ENCODE measurements around the gene COL27A1.

The COL27A1 gene

DNA sequence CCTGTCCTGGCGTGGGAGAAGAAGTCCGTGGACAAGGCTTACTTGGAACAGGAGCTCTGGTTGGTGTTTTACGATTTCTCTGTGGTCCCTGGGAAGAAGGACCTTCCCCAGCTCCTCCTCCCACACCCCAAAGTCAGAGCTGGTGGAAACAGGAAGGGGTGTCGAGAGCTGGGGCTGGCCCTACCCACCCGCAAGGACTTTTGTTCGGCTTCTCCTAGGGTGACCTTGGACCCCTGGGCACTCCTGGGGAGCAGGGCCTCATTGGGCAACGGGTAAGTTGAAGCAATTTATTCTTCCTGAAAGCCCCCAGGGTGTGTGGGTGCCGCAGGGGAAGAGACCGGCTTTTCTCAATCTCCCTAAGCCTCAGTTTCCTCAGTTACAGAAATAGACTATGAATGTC, 113.7 kb downstream of the COL27A1 start:
- Histone ChIP-seq H3K36me3 (ENCODE audit: control insufficient read depth, insufficient read depth, low read length) (no peaks in the 10 kb centered on the region), H3K27me3 (replicated peaks; ENCODE audit: control insufficient read depth, insufficient read depth, low read length, poor library complexity, severe bottlenecking) (no peaks in the 10 kb centered on the region), H3K4me3 (ENCODE audit: insufficient read depth, low read depth, low read length, poor library complexity, severe bottlenecking) (no peak overlapping the region), H3K4me1 (ENCODE audit: control insufficient read depth, insufficient read depth, low read length, poor library complexity, severe bottlenecking) (no peaks in the 10 kb centered on the region), H3K27ac (ENCODE audit: insufficient read depth, low read length, poor library complexity, severe bottlenecking) (no peak overlapping the region), H3K9me3 (ENCODE audit: control insufficient read depth, low read length) (no peaks in the 10 kb centered on the region)
- DNase-seq = no peak

DNA sequence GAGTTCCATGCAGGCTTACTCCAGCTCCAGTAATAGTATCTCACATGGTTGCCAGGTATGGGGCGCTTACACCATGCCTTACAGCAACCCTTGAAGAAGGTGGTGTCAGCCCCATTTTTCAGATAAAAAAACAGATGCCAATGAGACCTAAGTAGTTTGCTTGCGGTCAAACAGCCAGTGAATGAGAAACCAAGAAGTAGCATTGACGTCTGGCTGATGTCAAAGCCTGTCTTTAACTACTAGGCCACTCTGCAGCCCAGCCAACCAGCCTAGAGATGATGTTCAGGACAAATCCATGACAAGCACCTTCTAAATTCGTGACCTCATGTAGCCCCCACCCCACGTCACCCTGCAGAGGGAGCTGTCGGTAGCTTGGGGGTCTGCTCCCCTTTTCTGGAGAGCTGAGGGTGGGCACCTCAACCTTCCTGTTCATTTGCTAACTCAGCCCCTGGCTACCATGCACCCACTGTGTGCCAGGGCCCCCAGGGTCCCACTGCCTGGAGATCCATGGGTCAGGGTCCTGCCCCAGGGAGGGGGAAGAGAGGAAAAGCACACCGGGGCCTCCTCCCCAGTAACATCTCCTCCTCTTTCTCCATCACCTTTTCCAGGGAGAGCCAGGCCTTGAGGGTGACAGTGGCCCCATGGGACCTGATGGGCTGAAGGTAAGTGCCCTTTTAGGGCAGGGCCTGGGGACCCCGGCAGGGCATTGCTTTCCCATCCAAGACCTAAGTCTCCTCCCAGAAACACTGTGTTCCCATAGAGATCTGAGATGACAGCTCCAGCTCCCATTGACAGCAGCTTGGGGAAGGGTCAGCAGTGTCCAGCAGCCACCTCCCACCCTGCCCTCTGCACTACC, 115.0 kb downstream of the COL27A1 start:
- DNase-seq = no peak
- Histone ChIP-seq H3K4me1 (ENCODE audit: control insufficient read depth, insufficient read depth, low read length, poor library complexity, severe bottlenecking) (no peaks in the 10 kb centered on the region), H3K27ac (ENCODE audit: insufficient read depth, low read length, poor library complexity, severe bottlenecking) (no peak overlapping the region), H3K36me3 (ENCODE audit: control insufficient read depth, insufficient read depth, low read length) (no peaks in the 10 kb centered on the region), H3K9me3 (ENCODE audit: control insufficient read depth, low read length) (no peaks in the 10 kb centered on the region), H3K4me3 (ENCODE audit: insufficient read depth, low read depth, low read length, poor library complexity, severe bottlenecking) (no peak overlapping the region), H3K27me3 (replicated peaks; ENCODE audit: control insufficient read depth, insufficient read depth, low read length, poor library complexity, severe bottlenecking) (no peaks in the 10 kb centered on the region)

DNA sequence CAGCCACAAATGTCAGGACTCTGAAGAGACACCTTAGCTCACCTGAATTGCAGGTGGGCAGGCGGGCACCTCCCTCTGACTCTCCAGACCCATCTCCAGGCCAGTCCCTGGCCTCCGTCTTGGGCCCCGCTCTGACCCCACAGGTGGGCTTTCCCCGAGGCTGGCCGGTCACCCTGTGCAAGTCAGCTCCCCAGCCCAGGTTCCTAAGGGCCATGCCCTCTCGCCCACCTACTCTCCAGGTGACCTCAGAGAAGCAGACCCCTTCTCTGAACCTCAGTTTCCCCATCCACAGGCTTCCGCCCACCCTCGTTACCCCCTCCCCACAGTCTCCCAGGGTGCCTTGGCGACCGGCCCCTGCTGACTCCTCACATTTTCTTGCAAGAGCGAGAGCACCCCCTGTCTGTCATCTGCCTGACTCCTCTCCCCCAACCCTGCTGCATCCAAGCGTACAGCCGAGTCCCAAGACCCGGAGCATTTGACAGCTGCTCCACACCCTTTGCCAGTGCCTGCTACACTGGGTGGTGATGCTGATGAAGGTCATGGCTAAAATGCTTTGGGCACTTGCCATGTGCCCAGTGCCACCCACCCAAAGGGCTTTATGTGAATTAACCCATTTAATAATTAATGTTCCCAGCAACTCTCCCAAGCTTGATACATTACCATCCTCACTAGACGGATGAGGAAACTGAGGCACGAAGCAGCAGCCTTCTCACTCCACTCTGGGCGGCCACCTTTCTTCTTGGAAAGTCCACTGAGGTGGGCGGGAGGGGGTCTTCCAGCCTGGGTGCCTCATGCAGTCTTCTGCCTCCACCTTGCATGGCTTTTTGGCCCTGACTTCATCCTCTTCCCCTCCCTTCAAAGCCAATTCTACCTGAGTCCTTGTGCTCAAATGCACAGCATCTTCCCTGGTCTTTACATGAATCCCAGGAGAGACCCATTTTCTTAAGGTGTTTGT, 116.5 kb downstream of the COL27A1 start:
- no peaks in the 10 kb centered on the region for H3K27me3 ChIP-seq (replicated peaks; ENCODE audit: control insufficient read depth, insufficient read depth, low read length, poor library complexity, severe bottlenecking)
- no peaks in the 10 kb centered on the region for H3K36me3 ChIP-seq (ENCODE audit: control insufficient read depth, insufficient read depth, low read length)
- no peak for DNase-seq
- no peaks in the 10 kb centered on the region for H3K9me3 ChIP-seq (ENCODE audit: control insufficient read depth, low read length)
- no peak overlapping the region for H3K27ac ChIP-seq (ENCODE audit: insufficient read depth, low read length, poor library complexity, severe bottlenecking)
- H3K4me1 ChIP-seq (ENCODE audit: control insufficient read depth, insufficient read depth, low read length, poor library complexity, severe bottlenecking) = no peaks in the 10 kb centered on the region
- H3K4me3 ChIP-seq (ENCODE audit: insufficient read depth, low read depth, low read length, poor library complexity, severe bottlenecking) = no peak overlapping the region

DNA sequence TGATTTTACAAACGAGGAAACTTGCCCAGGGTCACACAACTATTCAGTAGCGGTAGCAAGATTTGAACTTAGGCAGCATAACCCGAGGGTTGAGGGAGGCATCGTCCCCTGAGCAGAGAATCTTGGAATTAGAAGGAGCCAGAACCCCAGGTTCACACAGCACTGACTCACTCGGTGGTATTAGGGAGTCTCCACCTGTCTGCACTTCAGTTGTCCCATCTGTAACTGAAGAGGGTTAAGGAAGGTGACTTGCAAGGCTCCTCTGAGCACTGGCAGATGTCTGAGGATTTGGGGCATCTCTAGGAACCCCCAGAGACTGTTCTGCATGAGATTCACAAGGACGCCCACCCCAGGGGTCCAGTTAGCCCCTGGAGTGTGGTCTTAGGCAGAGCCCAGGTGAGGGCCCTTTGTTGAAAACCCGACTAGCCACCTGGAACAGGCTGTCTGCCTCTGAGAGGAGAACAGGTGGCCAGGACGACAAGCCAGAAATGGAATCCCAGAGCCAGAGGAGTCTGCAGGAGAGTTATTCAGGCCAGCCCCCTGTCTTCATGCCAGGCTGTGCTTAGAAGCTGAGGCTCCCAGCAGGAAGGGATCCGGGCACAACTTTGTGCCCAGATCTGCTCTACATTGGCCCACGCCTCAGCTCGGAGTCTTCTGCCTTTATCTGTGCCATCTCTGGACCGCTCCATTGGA, 117.5 kb downstream of the COL27A1 start:
- no peaks in the 10 kb centered on the region for H3K27me3 ChIP-seq (replicated peaks; ENCODE audit: control insufficient read depth, insufficient read depth, low read length, poor library complexity, severe bottlenecking)
- H3K36me3 ChIP-seq (ENCODE audit: control insufficient read depth, insufficient read depth, low read length) = no peaks in the 10 kb centered on the region
- H3K4me3 ChIP-seq (ENCODE audit: insufficient read depth, low read depth, low read length, poor library complexity, severe bottlenecking) = no peak overlapping the region
- no peaks in the 10 kb centered on the region for H3K9me3 ChIP-seq (ENCODE audit: control insufficient read depth, low read length)
- H3K4me1 ChIP-seq (ENCODE audit: control insufficient read depth, insufficient read depth, low read length, poor library complexity, severe bottlenecking) = no peaks in the 10 kb centered on the region
- DNase-seq = no peak
- H3K27ac ChIP-seq (ENCODE audit: insufficient read depth, low read length, poor library complexity, severe bottlenecking) = no peak overlapping the region

GRCh38 chr9:114273461-114273881, 118.1 kb downstream of the COL27A1 start:
- Histone ChIP-seq H3K4me3 (ENCODE audit: insufficient read depth, low read depth, low read length, poor library complexity, severe bottlenecking) (no peak overlapping the region), H3K36me3 (ENCODE audit: control insufficient read depth, insufficient read depth, low read length) (no peaks in the 10 kb centered on the region), H3K27ac (ENCODE audit: insufficient read depth, low read length, poor library complexity, severe bottlenecking) (no peak overlapping the region), H3K27me3 (replicated peaks; ENCODE audit: control insufficient read depth, insufficient read depth, low read length, poor library complexity, severe bottlenecking) (no peaks in the 10 kb centered on the region), H3K9me3 (ENCODE audit: control insufficient read depth, low read length) (no peaks in the 10 kb centered on the region), H3K4me1 (ENCODE audit: control insufficient read depth, insufficient read depth, low read length, poor library complexity, severe bottlenecking) (no peaks in the 10 kb centered on the region)
- no peak for DNase-seq

DNA sequence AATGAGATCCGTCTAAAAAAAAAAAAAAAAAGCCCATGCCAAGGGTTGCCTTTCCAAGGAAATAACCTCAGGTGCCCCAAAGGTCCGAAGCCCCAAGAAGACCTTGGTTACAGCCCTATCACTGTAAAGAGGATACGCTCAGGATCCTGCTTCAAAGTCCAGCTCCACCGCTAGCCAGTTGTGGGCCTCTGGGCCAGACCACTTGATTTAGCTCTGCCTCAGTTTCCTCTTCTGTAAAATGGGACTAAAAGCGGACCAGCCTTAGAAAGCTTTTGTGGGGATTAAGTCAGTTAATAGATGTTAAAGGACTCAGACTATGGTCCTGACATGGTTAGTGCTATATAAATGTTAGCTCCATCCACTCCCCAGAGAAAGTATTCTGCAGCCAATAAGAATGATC, 118.9 kb downstream of the COL27A1 start:
- no peak overlapping the region for H3K4me3 ChIP-seq (ENCODE audit: insufficient read depth, low read depth, low read length, poor library complexity, severe bottlenecking)
- H3K9me3 ChIP-seq (ENCODE audit: control insufficient read depth, low read length) = no peaks in the 10 kb centered on the region
- no peak for DNase-seq
- no peaks in the 10 kb centered on the region for H3K4me1 ChIP-seq (ENCODE audit: control insufficient read depth, insufficient read depth, low read length, poor library complexity, severe bottlenecking)
- no peaks in the 10 kb centered on the region for H3K36me3 ChIP-seq (ENCODE audit: control insufficient read depth, insufficient read depth, low read length)
- H3K27me3 ChIP-seq (replicated peaks; ENCODE audit: control insufficient read depth, insufficient read depth, low read length, poor library complexity, severe bottlenecking) = no peaks in the 10 kb centered on the region
- no peak overlapping the region for H3K27ac ChIP-seq (ENCODE audit: insufficient read depth, low read length, poor library complexity, severe bottlenecking)

GRCh38 chr9:114275246-114276004, 120.1 kb downstream of the COL27A1 start:
- H3K4me3 ChIP-seq (ENCODE audit: insufficient read depth, low read depth, low read length, poor library complexity, severe bottlenecking) = no peak overlapping the region
- no peaks in the 10 kb centered on the region for H3K27me3 ChIP-seq (replicated peaks; ENCODE audit: control insufficient read depth, insufficient read depth, low read length, poor library complexity, severe bottlenecking)
- DNase-seq = no peak
- no peaks in the 10 kb centered on the region for H3K9me3 ChIP-seq (ENCODE audit: control insufficient read depth, low read length)
- H3K36me3 ChIP-seq (ENCODE audit: control insufficient read depth, insufficient read depth, low read length) = no peaks in the 10 kb centered on the region
- H3K4me1 ChIP-seq (ENCODE audit: control insufficient read depth, insufficient read depth, low read length, poor library complexity, severe bottlenecking) = no peaks in the 10 kb centered on the region
- no peak overlapping the region for H3K27ac ChIP-seq (ENCODE audit: insufficient read depth, low read length, poor library complexity, severe bottlenecking)

- no peaks in the 10 kb centered on the region for H3K36me3 ChIP-seq (ENCODE audit: control insufficient read depth, insufficient read depth, low read length)
- no peak overlapping the region for H3K27ac ChIP-seq (ENCODE audit: insufficient read depth, low read length, poor library complexity, severe bottlenecking)
- no peak overlapping the region for H3K4me3 ChIP-seq (ENCODE audit: insufficient read depth, low read depth, low read length, poor library complexity, severe bottlenecking)
- H3K27me3 ChIP-seq (replicated peaks; ENCODE audit: control insufficient read depth, insufficient read depth, low read length, poor library complexity, severe bottlenecking) = no peaks in the 10 kb centered on the region
- H3K9me3 ChIP-seq (ENCODE audit: control insufficient read depth, low read length) = no peaks in the 10 kb centered on the region
- no peak for DNase-seq
- no peaks in the 10 kb centered on the region for H3K4me1 ChIP-seq (ENCODE audit: control insufficient read depth, insufficient read depth, low read length, poor library complexity, severe bottlenecking)
These were observed 121.8 kb downstream of the COL27A1 start for GRCh38 chr9:114276908-114277821.

Measured in effector memory CD4-positive, alpha-beta T cell (primary cell).